ENCODE measurements around the gene OR4E2.

The OR4E2 gene

GRCh38 chr14:21711360-21711961 is 57.8 kb downstream of the OR4E2 start:
- DNase-seq (ENCODE audit: low read depth) = peak; percentile 9
- TF ChIP-seq CTCF (conservative IDR thresholded peaks at IDR 0.05; ENCODE audit: low read depth, low read length) = peak; percentile 81
- H3K4me3 ChIP-seq (ENCODE audit: low read length) = no peak overlapping the region

- TF ChIP-seq CTCF (conservative IDR thresholded peaks at IDR 0.05; ENCODE audit: low read depth, low read length) = no peak
- H3K4me3 ChIP-seq (ENCODE audit: low read length) = no peak overlapping the region
These were observed 58.4 kb downstream of the OR4E2 start for GRCh38 chr14:21712036-21712435.

GRCh38 chr14:21714318-21714929 is 60.8 kb downstream of the OR4E2 start:
- DNase-seq (ENCODE audit: low read depth) = no peak
- no peak overlapping the region for H3K4me3 ChIP-seq (ENCODE audit: low read length)
- TF ChIP-seq CTCF (conservative IDR thresholded peaks at IDR 0.05; ENCODE audit: low read depth, low read length) = no peak

More at GRCh38 chr14:21712036-21712435, 58.4 kb downstream of the OR4E2 start:
- no peak for DNase-seq (ENCODE audit: low read depth)
